Vagina (tissue), 2 donors: ENCODE measurements around the gene LYPD1.

Experiments used
- CTCF ChIP-seq, 3 experiments: fragments of 450-650 bp in 2 of 3; fragments of 200-600 bp in 1 of 3; sonication (generic) in 1 of 3; IDR thresholded peaks; one replicate each; pipeline ENCODE4 v1.5.1; 2017 to 2019; ENCODE audit warnings: antibody characterized with exemption in 3 of 3, mild to moderate bottlenecking in 2 of 3, moderate library complexity in 2 of 3
- POLR2A ChIP-seq, 2 donors: fragments of 450-650 bp; IDR thresholded peaks; one replicate each; pipeline ENCODE4 v1.6.1; 2017; ENCODE audit warnings: antibody characterized with exemption in 2 of 2, mild to moderate bottlenecking in 2 of 2, moderate library complexity in 2 of 2
- POLR2AphosphoS5 ChIP-seq, 2 donors: sonication (generic); formaldehyde crosslinking; IDR thresholded peaks; one replicate each; pipeline ENCODE4 v1.9.0; 2017; ENCODE audit warnings: antibody characterized with exemption in 2 of 2, mild to moderate bottlenecking in 2 of 2, low read depth in 1 of 2; ENCODE audit not compliant: insufficient read depth in 1 of 2

- TF ChIP-seq CTCF (IDR thresholded peaks at IDR 0.05) (no peak), POLR2A (IDR thresholded peaks at IDR 0.05) (no peak), POLR2AphosphoS5 (IDR thresholded peaks at IDR 0.05; ENCODE audit: insufficient read depth in 1 of 2, low read depth in 1 of 2) (no peak)
Observed at GRCh38 chr2:132656266-132656975, 13.6 kb downstream of the LYPD1 start.
